HepG2 (cell line): ENCODE data around the gene MRPL3. TPM values are rescaled to one million over a fixed set of nuclear protein-coding genes. Genes with fewer than 3 reads are reported as not detected.

Experiments used
- ATF1 ChIP-seq: IDR thresholded peaks from 2 replicates; pipeline ENCODE4 v1.6.1; 2016; ENCODE audit warnings: mild to moderate bottlenecking, control low read depth
- KDM6A ChIP-seq: IDR thresholded peaks from 2 replicates; pipeline ENCODE4 v1.6.1; 2016; ENCODE audit warnings: low read depth
- NFE2L2 ChIP-seq: fragments of 150-350 bp; IDR thresholded peaks from 2 replicates; pipeline ENCODE4 v1.6.1; 2014; ENCODE audit warnings: low read length
- NONO ChIP-seq, 2 experiments: fragments of 450-650 bp in 1 of 2; sonication (generic) in 1 of 2; formaldehyde crosslinking in 1 of 2; IDR thresholded peaks in 1 of 2; conservative IDR thresholded peaks in 1 of 2; 2 replicates each; pipeline versions ENCODE4 v1.6.1 to v1.8.0; 2017 to 2022; ENCODE audit warnings: mild to moderate bottlenecking in 1 of 2, missing genetic modification reagents in 1 of 2, moderate library complexity in 1 of 2
- SALL1 ChIP-seq: sonication (generic); formaldehyde crosslinking; IDR thresholded peaks from 2 replicates; pipeline ENCODE4 v1.8.0; 2022; ENCODE audit warnings: mild to moderate bottlenecking, missing genetic modification reagents
- SP2 ChIP-seq: sonication (generic); formaldehyde crosslinking; IDR thresholded peaks from 2 replicates; pipeline ENCODE4 v1.5.1; 2020; ENCODE audit warnings: mild to moderate bottlenecking, missing genetic modification reagents
- ZNF101 ChIP-seq: sonication (generic); formaldehyde crosslinking; IDR thresholded peaks from 2 replicates; pipeline ENCODE4 v1.4.0; 2020; ENCODE audit warnings: mild to moderate bottlenecking, low read depth, missing genetic modification reagents, borderline replicate concordance
- polyA plus RNA-seq, 8 experiments: library from polyadenylated mRNA; depleted of rRNA in 3 of 8; stranded (reverse) in 7 of 8; unstranded in 1 of 8; fragments of >200 nt; fragmentation: Illumina TruSeq in 4 of 8; extraction: Trizol in 4 of 8; gene quantifications; 2 replicates each; pipeline versions ENCODE4 v1.2.1 to v1.2.3, GENCODE V29; 2011 to 2016; ENCODE audit warnings: low read depth in 4 of 8, missing spikeins in 1 of 8, mixed read lengths in 1 of 8; ENCODE audit not compliant: insufficient read depth in 1 of 8
- total RNA-seq, 5 experiments: library from RNA; depleted of rRNA; stranded (reverse); fragments of >200 nt; fragmentation: Illumina TruSeq; extraction: Trizol; gene quantifications; 2 replicates each; pipeline ENCODE4 v1.2.3, GENCODE V29; 2016; ENCODE audit warnings: low read depth in 1 of 5
- TF ChIP-seq, protein P1 (sequence below): sonication (generic); formaldehyde crosslinking; IDR thresholded peaks from 2 replicates; pipeline ENCODE4 v1.4.0; 2020; ENCODE audit warnings: missing genetic modification reagents
- TF ChIP-seq, protein P2 (sequence below): sonication (generic); formaldehyde crosslinking; IDR thresholded peaks from 2 replicates; pipeline ENCODE4 v1.8.0; 2022; ENCODE audit warnings: mild to moderate bottlenecking, missing genetic modification reagents, moderate library complexity
- TF ChIP-seq, protein P3 (sequence below), 2 experiments: IDR thresholded peaks; 2 replicates each; pipeline ENCODE4 v1.6.1; 2011 to 2012; ENCODE audit warnings: low read length in 2 of 2, borderline replicate concordance in 1 of 2, low read depth in 1 of 2, mild to moderate bottlenecking in 1 of 2, moderate library complexity in 1 of 2
- TF ChIP-seq, protein P4 (sequence below), 2 experiments: fragments of 450-650 bp in 1 of 2; sonication (generic) in 1 of 2; formaldehyde crosslinking; IDR thresholded peaks; 2 replicates each; pipeline versions ENCODE4 v1.5.0 to v1.8.0; 2020 to 2022; ENCODE audit warnings: mild to moderate bottlenecking in 1 of 2, missing genetic modification reagents in 1 of 2
- TF ChIP-seq, protein P5 (sequence below): sonication (generic); formaldehyde crosslinking; IDR thresholded peaks from 2 replicates; pipeline ENCODE4 v1.4.0; 2020; ENCODE audit warnings: low read depth, mild to moderate bottlenecking, missing genetic modification reagents

Gene MRPL3
- total and polyA plus RNA-seq, 2 of the 13 experiments (the other 11 are each of a cell fraction or from before 2014, with no cell fraction given), result 114 to 172 TPM

DNA sequence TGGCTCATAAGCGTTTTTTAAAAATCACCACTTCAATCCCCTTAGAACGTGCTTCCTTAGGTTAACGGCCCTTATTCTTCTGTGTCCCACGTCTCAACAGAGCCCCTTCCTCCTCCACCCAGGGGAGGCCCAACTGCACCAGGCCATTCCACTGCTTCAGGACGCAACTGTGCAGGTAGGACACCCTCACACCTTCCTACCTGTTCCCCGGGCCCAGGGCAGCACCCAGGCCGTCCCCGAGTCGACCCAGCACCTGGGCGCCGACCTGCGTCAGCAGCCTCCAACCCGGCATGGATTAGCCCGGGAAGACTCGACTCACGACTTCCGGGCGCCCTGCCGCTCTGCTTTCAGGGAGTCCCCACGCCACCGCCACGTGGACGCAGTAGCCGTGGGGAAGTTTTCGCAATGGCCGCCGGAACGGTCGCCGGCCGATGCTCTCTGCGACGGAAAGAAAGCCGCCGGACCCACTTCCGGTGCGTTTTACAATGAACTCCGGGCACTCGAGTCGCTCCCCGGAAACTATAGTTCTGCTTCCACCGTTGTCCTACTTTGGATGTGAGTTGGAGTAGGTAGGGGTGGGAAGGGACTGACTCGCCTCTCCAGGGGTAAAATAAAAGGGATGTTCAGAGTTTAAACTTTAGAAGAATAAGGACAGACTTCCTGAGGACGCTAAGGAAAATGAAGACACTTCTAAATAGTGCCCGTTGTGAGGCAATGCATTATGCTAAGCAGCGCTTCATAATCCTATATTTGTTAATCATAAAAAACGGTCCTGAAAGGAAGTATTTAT, at the start of gene MRPL3 (continued):
- TF ChIP-seq SALL1 (peak; percentile 97), SP2 (CRISPR knock-in tag) (peak; percentile 61), KDM6A (no peak), ZNF101 (CRISPR knock-in tag) (peak; percentile 61; the same call in 1 of the 2 replicates), ATF1 (CRISPR knock-in tag) (no peak; the same call in 1 of the 2 replicates), NFE2L2 (no peak), NONO (IDR thresholded peaks at IDR 0.05) (no peak), NONO (CRISPR knock-in tag; conservative IDR thresholded peaks at IDR 0.05) (peak; percentile 97)
- TF ChIP-seq, protein P1, sequence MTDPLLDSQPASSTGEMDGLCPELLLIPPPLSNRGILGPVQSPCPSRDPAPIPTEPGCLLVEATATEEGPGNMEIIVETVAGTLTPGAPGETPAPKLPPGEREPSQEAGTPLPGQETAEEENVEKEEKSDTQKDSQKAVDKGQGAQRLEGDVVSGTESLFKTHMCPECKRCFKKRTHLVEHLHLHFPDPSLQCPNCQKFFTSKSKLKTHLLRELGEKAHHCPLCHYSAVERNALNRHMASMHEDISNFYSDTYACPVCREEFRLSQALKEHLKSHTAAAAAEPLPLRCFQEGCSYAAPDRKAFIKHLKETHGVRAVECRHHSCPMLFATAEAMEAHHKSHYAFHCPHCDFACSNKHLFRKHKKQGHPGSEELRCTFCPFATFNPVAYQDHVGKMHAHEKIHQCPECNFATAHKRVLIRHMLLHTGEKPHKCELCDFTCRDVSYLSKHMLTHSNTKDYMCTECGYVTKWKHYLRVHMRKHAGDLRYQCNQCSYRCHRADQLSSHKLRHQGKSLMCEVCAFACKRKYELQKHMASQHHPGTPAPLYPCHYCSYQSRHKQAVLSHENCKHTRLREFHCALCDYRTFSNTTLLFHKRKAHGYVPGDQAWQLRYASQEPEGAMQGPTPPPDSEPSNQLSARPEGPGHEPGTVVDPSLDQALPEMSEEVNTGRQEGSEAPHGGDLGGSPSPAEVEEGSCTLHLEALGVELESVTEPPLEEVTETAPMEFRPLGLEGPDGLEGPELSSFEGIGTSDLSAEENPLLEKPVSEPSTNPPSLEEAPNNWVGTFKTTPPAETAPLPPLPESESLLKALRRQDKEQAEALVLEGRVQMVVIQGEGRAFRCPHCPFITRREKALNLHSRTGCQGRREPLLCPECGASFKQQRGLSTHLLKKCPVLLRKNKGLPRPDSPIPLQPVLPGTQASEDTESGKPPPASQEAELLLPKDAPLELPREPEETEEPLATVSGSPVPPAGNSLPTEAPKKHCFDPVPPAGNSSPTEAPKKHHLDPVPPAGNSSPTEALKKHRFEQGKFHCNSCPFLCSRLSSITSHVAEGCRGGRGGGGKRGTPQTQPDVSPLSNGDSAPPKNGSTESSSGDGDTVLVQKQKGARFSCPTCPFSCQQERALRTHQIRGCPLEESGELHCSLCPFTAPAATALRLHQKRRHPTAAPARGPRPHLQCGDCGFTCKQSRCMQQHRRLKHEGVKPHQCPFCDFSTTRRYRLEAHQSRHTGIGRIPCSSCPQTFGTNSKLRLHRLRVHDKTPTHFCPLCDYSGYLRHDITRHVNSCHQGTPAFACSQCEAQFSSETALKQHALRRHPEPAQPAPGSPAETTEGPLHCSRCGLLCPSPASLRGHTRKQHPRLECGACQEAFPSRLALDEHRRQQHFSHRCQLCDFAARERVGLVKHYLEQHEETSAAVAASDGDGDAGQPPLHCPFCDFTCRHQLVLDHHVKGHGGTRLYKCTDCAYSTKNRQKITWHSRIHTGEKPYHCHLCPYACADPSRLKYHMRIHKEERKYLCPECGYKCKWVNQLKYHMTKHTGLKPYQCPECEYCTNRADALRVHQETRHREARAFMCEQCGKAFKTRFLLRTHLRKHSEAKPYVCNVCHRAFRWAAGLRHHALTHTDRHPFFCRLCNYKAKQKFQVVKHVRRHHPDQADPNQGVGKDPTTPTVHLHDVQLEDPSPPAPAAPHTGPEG, result peak; percentile 96
- TF ChIP-seq, protein P2, sequence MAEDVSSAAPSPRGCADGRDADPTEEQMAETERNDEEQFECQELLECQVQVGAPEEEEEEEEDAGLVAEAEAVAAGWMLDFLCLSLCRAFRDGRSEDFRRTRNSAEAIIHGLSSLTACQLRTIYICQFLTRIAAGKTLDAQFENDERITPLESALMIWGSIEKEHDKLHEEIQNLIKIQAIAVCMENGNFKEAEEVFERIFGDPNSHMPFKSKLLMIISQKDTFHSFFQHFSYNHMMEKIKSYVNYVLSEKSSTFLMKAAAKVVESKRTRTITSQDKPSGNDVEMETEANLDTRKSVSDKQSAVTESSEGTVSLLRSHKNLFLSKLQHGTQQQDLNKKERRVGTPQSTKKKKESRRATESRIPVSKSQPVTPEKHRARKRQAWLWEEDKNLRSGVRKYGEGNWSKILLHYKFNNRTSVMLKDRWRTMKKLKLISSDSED, result 0 out of 2 replicates have a peak, but pooled peaks have one; percentile 25
- TF ChIP-seq, protein P3, sequence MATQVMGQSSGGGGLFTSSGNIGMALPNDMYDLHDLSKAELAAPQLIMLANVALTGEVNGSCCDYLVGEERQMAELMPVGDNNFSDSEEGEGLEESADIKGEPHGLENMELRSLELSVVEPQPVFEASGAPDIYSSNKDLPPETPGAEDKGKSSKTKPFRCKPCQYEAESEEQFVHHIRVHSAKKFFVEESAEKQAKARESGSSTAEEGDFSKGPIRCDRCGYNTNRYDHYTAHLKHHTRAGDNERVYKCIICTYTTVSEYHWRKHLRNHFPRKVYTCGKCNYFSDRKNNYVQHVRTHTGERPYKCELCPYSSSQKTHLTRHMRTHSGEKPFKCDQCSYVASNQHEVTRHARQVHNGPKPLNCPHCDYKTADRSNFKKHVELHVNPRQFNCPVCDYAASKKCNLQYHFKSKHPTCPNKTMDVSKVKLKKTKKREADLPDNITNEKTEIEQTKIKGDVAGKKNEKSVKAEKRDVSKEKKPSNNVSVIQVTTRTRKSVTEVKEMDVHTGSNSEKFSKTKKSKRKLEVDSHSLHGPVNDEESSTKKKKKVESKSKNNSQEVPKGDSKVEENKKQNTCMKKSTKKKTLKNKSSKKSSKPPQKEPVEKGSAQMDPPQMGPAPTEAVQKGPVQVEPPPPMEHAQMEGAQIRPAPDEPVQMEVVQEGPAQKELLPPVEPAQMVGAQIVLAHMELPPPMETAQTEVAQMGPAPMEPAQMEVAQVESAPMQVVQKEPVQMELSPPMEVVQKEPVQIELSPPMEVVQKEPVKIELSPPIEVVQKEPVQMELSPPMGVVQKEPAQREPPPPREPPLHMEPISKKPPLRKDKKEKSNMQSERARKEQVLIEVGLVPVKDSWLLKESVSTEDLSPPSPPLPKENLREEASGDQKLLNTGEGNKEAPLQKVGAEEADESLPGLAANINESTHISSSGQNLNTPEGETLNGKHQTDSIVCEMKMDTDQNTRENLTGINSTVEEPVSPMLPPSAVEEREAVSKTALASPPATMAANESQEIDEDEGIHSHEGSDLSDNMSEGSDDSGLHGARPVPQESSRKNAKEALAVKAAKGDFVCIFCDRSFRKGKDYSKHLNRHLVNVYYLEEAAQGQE (IDR thresholded peaks at IDR 0.05; ENCODE audit: borderline replicate concordance in 1 of 2, low read depth in 1 of 2, low read length in 2 of 2), result peak in 1 of 2 experiments; percentile 75; a peak in 1 of 4 replicates
- TF ChIP-seq, protein P4, sequence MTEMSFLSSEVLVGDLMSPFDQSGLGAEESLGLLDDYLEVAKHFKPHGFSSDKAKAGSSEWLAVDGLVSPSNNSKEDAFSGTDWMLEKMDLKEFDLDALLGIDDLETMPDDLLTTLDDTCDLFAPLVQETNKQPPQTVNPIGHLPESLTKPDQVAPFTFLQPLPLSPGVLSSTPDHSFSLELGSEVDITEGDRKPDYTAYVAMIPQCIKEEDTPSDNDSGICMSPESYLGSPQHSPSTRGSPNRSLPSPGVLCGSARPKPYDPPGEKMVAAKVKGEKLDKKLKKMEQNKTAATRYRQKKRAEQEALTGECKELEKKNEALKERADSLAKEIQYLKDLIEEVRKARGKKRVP (CRISPR knock-in tag; IDR thresholded peaks at IDR 0.05), result peak in 1 of 2 experiments; percentile 71; a peak in 2 of 4 replicates
- TF ChIP-seq, protein P5, sequence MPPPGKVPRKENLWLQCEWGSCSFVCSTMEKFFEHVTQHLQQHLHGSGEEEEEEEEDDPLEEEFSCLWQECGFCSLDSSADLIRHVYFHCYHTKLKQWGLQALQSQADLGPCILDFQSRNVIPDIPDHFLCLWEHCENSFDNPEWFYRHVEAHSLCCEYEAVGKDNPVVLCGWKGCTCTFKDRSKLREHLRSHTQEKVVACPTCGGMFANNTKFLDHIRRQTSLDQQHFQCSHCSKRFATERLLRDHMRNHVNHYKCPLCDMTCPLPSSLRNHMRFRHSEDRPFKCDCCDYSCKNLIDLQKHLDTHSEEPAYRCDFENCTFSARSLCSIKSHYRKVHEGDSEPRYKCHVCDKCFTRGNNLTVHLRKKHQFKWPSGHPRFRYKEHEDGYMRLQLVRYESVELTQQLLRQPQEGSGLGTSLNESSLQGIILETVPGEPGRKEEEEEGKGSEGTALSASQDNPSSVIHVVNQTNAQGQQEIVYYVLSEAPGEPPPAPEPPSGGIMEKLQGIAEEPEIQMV (CRISPR knock-in tag), result peak; percentile 94
